CD8-positive, alpha-beta memory T cell (primary cell): ENCODE data around the gene ATP8A2. TPM values are rescaled to one million over a fixed set of nuclear protein-coding genes. Genes with fewer than 3 reads are reported as not detected.

Experiments
- CTCF ChIA-PET: fragments of 350-600 bp; sonication (Branson Sonifier 250); formaldehyde crosslinking; loops from one replicate; lab custom pipeline; 2021; ENCODE audit warnings: antibody characterized with exemption; lab: Charles Lee
- POLR2A ChIA-PET: fragments of 350-600 bp; sonication (Branson Sonifier 250); formaldehyde crosslinking; loops from one replicate; lab custom pipeline; 2021; ENCODE audit warnings: antibody characterized with exemption; lab: Charles Lee
- DNase-seq, 5 donors: peaks; one replicate each; pipeline versions ENCODE4 v3.0.0 to v3.0.0-alpha.2; 2020 to 2022; ENCODE audit warnings: mixed read lengths in 1 of 5
- H3K27ac ChIP-seq: one replicate; pipeline ENCODE4 v1.7.0; 2013; ENCODE audit warnings: low read depth, mild to moderate bottlenecking, low read length, moderate library complexity
- H3K27me3 ChIP-seq: 2 replicates; pipeline ENCODE4 v1.7.0; 2013; ENCODE audit warnings: low read length, mild to moderate bottlenecking; ENCODE audit not compliant: insufficient read depth, poor library complexity, severe bottlenecking
- H3K36me3 ChIP-seq: 2 replicates; pipeline ENCODE4 v1.7.0; 2013; ENCODE audit warnings: mild to moderate bottlenecking, low read length, moderate library complexity; ENCODE audit not compliant: insufficient read depth
- H3K4me1 ChIP-seq: 2 replicates; pipeline ENCODE4 v1.7.0; 2013; ENCODE audit warnings: mild to moderate bottlenecking, low read length, moderate library complexity; ENCODE audit not compliant: insufficient read depth
- H3K4me3 ChIP-seq: 2 replicates; pipeline ENCODE4 v1.7.0; 2013; ENCODE audit warnings: mild to moderate bottlenecking, low read length
- H3K9me3 ChIP-seq: 2 replicates; pipeline ENCODE4 v1.7.0; 2013; ENCODE audit warnings: mild to moderate bottlenecking, low read length
- H3K27ac Mint-ChIP-seq, 8 donors: one replicate each; pipeline ENCODE4 v1.8.0; 2020 to 2021; ENCODE audit warnings: mixed read lengths in 8 of 8, mild to moderate bottlenecking in 6 of 8, inconsistent platforms in 3 of 8, moderate library complexity in 3 of 8
- H3K27me3 Mint-ChIP-seq, 2 donors: one replicate each; pipeline ENCODE4 v1.8.0; 2020 to 2021; ENCODE audit warnings: mixed read lengths in 2 of 2, mild to moderate bottlenecking in 1 of 2, moderate library complexity in 1 of 2
- H3K36me3 Mint-ChIP-seq, 3 donors: one replicate each; pipeline ENCODE4 v1.8.0; 2020 to 2021; ENCODE audit warnings: mixed read lengths in 3 of 3, inconsistent platforms in 1 of 3, mild to moderate bottlenecking in 1 of 3
- H3K4me1 Mint-ChIP-seq, 3 donors: one replicate each; pipeline ENCODE4 v1.8.0; 2020 to 2021; ENCODE audit warnings: mixed read lengths in 3 of 3, inconsistent platforms in 1 of 3, mild to moderate bottlenecking in 1 of 3
- H3K4me3 Mint-ChIP-seq, 7 donors: one replicate each; pipeline ENCODE4 v1.8.0; 2020 to 2021; ENCODE audit warnings: mixed read lengths in 7 of 7, mild to moderate bottlenecking in 6 of 7, moderate library complexity in 4 of 7, inconsistent platforms in 2 of 7
- H3K9me3 Mint-ChIP-seq, 5 donors: one replicate each; pipeline ENCODE4 v1.8.0; 2020 to 2022; ENCODE audit warnings: mixed read lengths in 5 of 5, mild to moderate bottlenecking in 3 of 5, moderate library complexity in 2 of 5, inconsistent platforms in 1 of 5
- polyA plus RNA-seq: library from polyadenylated mRNA; unstranded; fragments of 300-500 nt; fragmentation: Illumina TruSeq; gene quantifications from one replicate; pipeline ENCODE4 v1.2.3, GENCODE V29; 2021
- total RNA-seq, 2 experiments: library from RNA; stranded (reverse); gene quantifications; one replicate each; pipeline ENCODE4 v1.2.3, GENCODE V29; 2021

ATP8A2 gene
- total and polyA plus RNA-seq, 3 experiments from 2014 or later, result 0.26 to 0.63 (median 0.58) TPM

DNA sequence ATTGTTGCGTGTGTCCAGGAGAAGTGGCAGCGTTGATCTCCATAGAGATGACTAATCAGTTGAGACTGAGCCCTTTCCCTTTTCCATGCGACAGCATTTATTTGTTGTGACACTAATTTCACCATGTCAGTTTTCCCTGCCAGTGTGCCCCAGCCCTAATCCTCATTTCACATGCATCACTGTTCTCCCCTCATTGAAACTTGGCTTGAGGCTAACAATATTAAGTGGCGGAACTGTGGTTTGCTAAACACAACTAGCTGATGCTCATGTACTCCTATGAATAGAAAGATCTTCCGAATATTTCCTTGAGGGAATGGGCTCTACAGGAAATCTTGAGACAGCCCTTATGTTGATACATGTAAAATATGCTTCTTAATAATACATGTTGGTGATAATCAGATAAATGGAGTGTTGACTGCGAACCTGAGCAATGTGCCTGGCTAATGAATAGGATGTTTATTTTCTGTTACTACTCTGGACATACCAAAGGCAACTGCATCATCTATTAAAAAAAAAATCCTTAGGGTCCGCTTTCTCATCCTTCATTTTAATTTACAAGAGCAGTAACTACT, 258.6 kb downstream of the ATP8A2 start:
- Histone ChIP-seq H3K4me1 (no peaks in the 10 kb centered on the region), H3K9me3 (no peaks in the 10 kb centered on the region), H3K36me3 (no peaks in the 10 kb centered on the region), H3K4me3 (no peak overlapping the region), H3K27me3 (no peaks in the 10 kb centered on the region), H3K27ac (no peak overlapping the region)
- no peak for DNase-seq
- ChIA-PET POLR2A (no interaction called here), CTCF (no interaction called here)
- H3K27me3 Mint-ChIP-seq, result peaks cover 6 to 19% of the 10 kb centered on the region in 2 donors
- no peaks in the 10 kb centered on the region for H3K4me1 Mint-ChIP-seq
- H3K4me3 Mint-ChIP-seq, result no peak overlapping the region
- H3K9me3 Mint-ChIP-seq, result peaks cover 0 to 5% (median 0%) of the 10 kb centered on the region in 5 donors
- H3K27ac Mint-ChIP-seq, result no peak overlapping the region
- H3K36me3 Mint-ChIP-seq, result no peaks in the 10 kb centered on the region

DNA sequence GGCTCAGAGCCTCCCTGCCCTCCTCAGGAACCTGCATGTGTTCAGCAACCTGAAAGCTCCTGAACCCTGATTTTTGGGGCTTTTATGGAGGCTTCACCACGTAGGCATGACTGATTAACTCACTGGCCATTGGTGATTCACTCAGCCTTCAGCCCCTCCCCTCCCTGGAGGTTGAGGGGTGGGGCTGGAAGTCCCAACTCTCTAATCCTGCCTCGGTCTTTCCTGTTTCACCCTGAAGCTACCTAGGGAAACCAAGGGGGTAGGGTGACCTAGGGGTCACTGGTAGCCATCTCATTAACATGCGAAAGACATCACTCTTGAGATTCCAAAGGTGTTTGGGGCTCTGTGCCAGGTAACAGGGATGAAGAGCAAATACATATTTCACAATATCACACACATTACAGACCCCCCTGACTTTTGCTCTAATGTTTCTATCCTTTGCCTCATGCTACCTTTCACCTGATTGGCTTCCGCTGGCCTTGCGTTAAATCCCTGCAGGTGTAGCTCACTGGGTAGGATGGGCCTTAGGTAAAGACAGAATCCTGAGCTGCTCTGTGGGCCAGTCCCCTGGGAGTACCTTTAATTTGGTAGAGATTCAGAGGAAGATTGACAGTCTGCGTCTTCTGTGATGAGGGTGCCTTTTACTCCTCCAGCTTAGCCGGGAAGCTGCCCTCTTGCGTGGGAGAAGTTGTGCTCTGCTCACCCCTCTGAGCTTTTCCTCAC, 260.6 kb downstream of the ATP8A2 start:
- Mint-ChIP-seq H3K27ac (no peak overlapping the region), H3K4me3 (no peak overlapping the region), H3K9me3 (peaks cover 0 to 3% (median 0%) of the 10 kb centered on the region in 5 donors), H3K36me3 (no peaks in the 10 kb centered on the region), H3K27me3 (peaks cover 4 to 31% of the 10 kb centered on the region in 2 donors), H3K4me1 (no peaks in the 10 kb centered on the region)
- POLR2A ChIA-PET, result no interaction called here
- no peaks in the 10 kb centered on the region for H3K36me3 ChIP-seq
- no peak overlapping the region for H3K4me3 ChIP-seq
- no peaks in the 10 kb centered on the region for H3K4me1 ChIP-seq
- no peaks in the 10 kb centered on the region for H3K9me3 ChIP-seq
- no peak overlapping the region for H3K27ac ChIP-seq
- DNase-seq, result no peak
- no peaks in the 10 kb centered on the region for H3K27me3 ChIP-seq
- CTCF ChIA-PET, result no interaction called here

DNA sequence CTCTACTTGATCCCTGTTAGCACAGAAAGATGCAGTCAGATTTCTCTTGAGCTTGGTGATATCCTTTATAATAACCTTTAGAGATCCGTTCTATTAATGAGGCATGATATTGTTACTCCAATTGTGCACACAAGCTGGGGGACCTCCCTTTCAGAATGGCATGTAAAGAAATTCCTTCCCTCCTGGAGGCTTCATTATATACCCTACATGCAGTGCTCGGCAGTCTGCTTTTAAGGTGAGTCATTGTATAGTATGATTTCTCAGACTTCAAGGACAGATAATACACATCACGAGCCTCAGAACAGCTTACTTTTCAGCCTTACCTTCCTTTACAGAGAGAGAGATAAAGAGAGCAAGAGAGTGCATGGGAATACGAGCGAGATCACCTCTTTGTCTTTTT, 261.3 kb downstream of the ATP8A2 start:
- H3K4me3 Mint-ChIP-seq, result no peak overlapping the region
- no peaks in the 10 kb centered on the region for H3K4me1 Mint-ChIP-seq
- Histone ChIP-seq H3K9me3 (no peaks in the 10 kb centered on the region), H3K36me3 (no peaks in the 10 kb centered on the region), H3K27me3 (no peaks in the 10 kb centered on the region), H3K4me3 (no peak overlapping the region), H3K27ac (no peak overlapping the region), H3K4me1 (no peaks in the 10 kb centered on the region)
- H3K27ac Mint-ChIP-seq, result no peak overlapping the region
- CTCF ChIA-PET, result no interaction called here
- H3K9me3 Mint-ChIP-seq, result peaks cover 0 to 3% (median 0%) of the 10 kb centered on the region in 5 donors
- POLR2A ChIA-PET, result no interaction called here
- no peak for DNase-seq
- peaks cover 4 to 31% of the 10 kb centered on the region in 2 donors for H3K27me3 Mint-ChIP-seq
- H3K36me3 Mint-ChIP-seq, result no peaks in the 10 kb centered on the region

DNA sequence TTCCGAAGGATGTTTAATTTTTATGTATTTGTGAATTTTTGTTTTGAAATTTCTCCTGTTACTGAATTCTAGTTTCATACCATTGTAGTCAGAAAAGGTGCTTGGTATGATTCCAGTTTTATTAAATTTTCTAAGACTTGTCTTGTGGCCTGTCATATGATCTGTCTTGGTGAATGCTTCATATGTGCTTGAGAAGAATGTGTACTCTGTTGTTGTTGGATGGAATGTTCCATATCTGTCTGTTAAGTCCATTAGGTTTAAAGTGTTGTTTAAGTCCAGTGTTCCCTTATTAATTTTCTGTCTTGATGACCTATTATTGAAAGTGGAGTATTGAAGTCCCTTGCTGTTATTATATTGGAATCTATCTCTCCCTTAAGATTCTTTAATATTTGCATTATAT, 273.9 kb downstream of the ATP8A2 start:
- POLR2A ChIA-PET, result no interaction called here
- peaks cover 0 to 2% (median 0%) of the 10 kb centered on the region in 3 donors for H3K36me3 Mint-ChIP-seq

DNA sequence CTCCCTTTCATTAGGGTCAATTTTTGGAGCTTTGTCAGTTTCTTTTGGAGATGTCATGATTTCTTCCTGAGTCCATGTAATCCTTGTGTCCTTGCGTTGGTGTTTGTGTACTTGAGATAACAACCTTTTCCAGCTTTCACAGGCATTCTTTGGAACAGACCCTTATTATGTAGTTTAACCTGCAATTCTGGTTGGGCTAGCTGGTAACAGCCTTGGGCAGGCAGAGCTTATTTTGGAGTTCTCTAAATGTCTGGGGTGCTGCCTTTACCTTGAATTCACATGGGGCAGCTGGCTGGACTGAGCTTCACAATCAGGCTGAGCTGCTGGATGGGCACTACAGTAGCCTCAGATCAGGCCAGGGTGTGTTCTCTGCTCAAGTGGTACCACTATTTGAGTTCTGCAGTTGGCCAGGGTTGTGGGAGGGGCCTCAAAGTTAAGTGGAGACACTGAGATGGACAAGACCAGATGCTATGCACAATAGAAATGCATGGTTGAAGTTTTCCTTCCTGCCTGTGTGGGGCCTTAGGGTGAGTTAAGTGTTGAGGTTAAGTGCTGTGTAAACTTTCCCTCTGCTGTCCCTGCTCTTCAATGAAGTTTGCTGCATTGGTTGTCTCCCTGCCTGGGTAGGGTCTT, 277.3 kb downstream of the ATP8A2 start:
- Mint-ChIP-seq H3K36me3 (peaks cover 0 to 2% (median 0%) of the 10 kb centered on the region in 3 donors), H3K27me3 (peaks cover 8 to 10% of the 10 kb centered on the region in 2 donors), H3K4me3 (no peak overlapping the region), H3K4me1 (no peaks in the 10 kb centered on the region), H3K27ac (no peak overlapping the region), H3K9me3 (peaks cover 9 to 15% (median 11%) of the 10 kb centered on the region in 5 donors)
- H3K4me3 ChIP-seq, result no peak overlapping the region
- no peak overlapping the region for H3K27ac ChIP-seq
- ChIA-PET CTCF (no interaction called here), POLR2A (no interaction called here)
- DNase-seq, result no peak
- H3K9me3 ChIP-seq, result no peaks in the 10 kb centered on the region
- no peaks in the 10 kb centered on the region for H3K36me3 ChIP-seq
- H3K27me3 ChIP-seq, result no peaks in the 10 kb centered on the region
- H3K4me1 ChIP-seq, result no peaks in the 10 kb centered on the region

More for the DNA sequence above, 273.9 kb downstream of the ATP8A2 start:
- H3K4me3 ChIP-seq, result no peak overlapping the region
- no peaks in the 10 kb centered on the region for H3K9me3 ChIP-seq
- H3K36me3 ChIP-seq, result no peaks in the 10 kb centered on the region
- H3K27ac ChIP-seq, result no peak overlapping the region
- no peaks in the 10 kb centered on the region for H3K27me3 ChIP-seq
- DNase-seq, result no peak
- CTCF ChIA-PET, result no interaction called here
- Mint-ChIP-seq H3K4me3 (no peak overlapping the region), H3K27ac (no peak overlapping the region), H3K4me1 (no peaks in the 10 kb centered on the region), H3K27me3 (peaks cover 0 to 7% of the 10 kb centered on the region in 2 donors), H3K9me3 (peaks cover 14 to 22% (median 16%) of the 10 kb centered on the region in 5 donors)
- no peaks in the 10 kb centered on the region for H3K4me1 ChIP-seq

DNA sequence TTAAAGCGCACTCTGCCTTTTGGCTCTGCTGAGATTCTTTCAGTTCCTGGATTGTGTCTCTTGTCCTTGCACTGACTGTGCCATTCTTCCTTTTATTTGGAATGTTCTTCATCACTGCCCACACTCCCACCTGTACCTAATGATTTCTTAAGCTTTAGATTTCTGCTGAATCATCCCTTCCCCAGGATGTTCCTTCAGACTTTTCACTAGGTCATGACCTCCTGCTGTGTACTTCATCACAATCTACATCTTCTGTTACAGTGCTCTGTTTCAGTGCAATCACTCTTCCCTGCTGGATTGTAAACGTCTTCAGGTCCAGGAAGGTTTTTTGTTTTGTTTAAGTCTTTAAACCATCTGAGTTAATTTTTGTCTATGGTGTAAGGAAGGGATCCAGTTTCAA, 281.0 kb downstream of the ATP8A2 start:
- Histone ChIP-seq H3K27me3 (no peaks in the 10 kb centered on the region), H3K9me3 (no peaks in the 10 kb centered on the region), H3K27ac (no peak overlapping the region), H3K36me3 (no peaks in the 10 kb centered on the region), H3K4me1 (no peaks in the 10 kb centered on the region), H3K4me3 (no peak overlapping the region)
- Mint-ChIP-seq H3K4me3 (no peak overlapping the region), H3K4me1 (no peaks in the 10 kb centered on the region), H3K27me3 (peaks cover 8 to 10% of the 10 kb centered on the region in 2 donors), H3K36me3 (peaks cover 0 to 2% (median 0%) of the 10 kb centered on the region in 3 donors), H3K9me3 (peaks cover 4 to 11% (median 9%) of the 10 kb centered on the region in 5 donors), H3K27ac (no peak overlapping the region)
- CTCF ChIA-PET, result no interaction called here
- POLR2A ChIA-PET, result no interaction called here
- no peak for DNase-seq

DNA sequence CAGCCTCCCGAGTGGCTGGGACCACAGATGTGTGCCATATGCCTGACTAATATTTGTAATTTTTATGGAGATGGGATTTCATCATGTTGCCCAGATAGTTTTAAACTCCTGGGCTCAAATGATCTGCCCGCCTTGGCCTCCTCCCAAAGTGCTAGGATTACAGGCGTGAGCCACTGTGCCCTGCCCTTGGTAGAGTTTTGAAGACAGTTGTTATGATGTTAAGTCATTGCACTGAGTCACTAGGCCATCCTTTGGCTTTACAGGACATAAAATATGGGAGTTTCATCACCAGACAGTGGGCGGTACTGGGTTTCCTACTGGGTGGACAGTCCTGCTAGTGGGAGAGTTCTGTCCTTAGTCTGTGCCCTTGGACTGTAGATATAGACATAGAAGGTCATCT, 282.5 kb downstream of the ATP8A2 start:
- H3K4me3 ChIP-seq, result no peak overlapping the region
- DNase-seq, result no peak
- H3K9me3 ChIP-seq, result no peaks in the 10 kb centered on the region
- H3K27me3 Mint-ChIP-seq, result peaks cover 8 to 9% of the 10 kb centered on the region in 2 donors
- no peaks in the 10 kb centered on the region for H3K27me3 ChIP-seq
- no peak overlapping the region for H3K4me3 Mint-ChIP-seq
- ChIA-PET POLR2A (no interaction called here), CTCF (no interaction called here)
- no peaks in the 10 kb centered on the region for H3K4me1 ChIP-seq
- H3K27ac ChIP-seq, result no peak overlapping the region
- H3K27ac Mint-ChIP-seq, result no peak overlapping the region
- H3K36me3 Mint-ChIP-seq, result no peaks in the 10 kb centered on the region
- H3K4me1 Mint-ChIP-seq, result no peaks in the 10 kb centered on the region
- no peaks in the 10 kb centered on the region for H3K36me3 ChIP-seq
- H3K9me3 Mint-ChIP-seq, result peaks cover 0 to 3% (median 0%) of the 10 kb centered on the region in 5 donors

DNA sequence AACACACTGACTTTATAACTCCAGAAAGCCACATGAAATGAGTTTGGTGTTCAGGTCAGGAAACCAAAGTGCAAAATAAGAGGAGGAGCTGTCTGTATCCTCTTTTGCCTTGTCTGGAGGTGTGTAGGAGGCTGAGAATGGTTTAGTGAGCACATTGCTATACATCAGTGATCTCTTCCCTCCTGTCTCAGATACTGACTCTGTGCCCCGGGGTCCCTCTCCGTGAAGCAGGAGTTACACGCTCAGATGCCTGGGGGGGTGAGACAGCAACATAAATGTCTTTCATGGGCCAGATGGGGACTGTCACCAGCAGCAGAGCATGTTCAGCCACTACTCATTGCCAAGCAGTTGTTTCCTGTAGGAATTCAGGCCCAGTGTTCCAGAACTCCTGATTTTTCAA, 285.4 kb downstream of the ATP8A2 start:
- ChIA-PET CTCF (no interaction called here), POLR2A (no interaction called here)
- no peaks in the 10 kb centered on the region for H3K4me1 Mint-ChIP-seq

More for the DNA sequence above, 285.4 kb downstream of the ATP8A2 start:
- Histone ChIP-seq H3K27ac (no peak overlapping the region), H3K4me1 (no peaks in the 10 kb centered on the region), H3K27me3 (no peaks in the 10 kb centered on the region), H3K4me3 (no peak overlapping the region), H3K9me3 (no peaks in the 10 kb centered on the region), H3K36me3 (no peaks in the 10 kb centered on the region)
- no peak for DNase-seq
- Mint-ChIP-seq H3K27ac (no peak overlapping the region), H3K4me3 (no peak overlapping the region), H3K27me3 (peaks cover 8% of the 10 kb centered on the region in 2 donors), H3K36me3 (no peaks in the 10 kb centered on the region), H3K9me3 (no peaks in the 10 kb centered on the region)
